ENCODE measurements around the gene GTF2IRD2. TPM values are rescaled to one million over a fixed set of nuclear protein-coding genes. Genes with fewer than 3 reads are reported as not detected.
"Not testable (repeated sequence)": the region's sequence is repeated elsewhere in the genome, so short reads cannot be mapped to it uniquely, and the experiment has no call there.

GTF2IRD2 gene
- polyA plus RNA-seq, 6 donors from 2014 or later = 27.6 to 34.6 (median 32.8) TPM

- not testable (repeated sequence) for H3K9me3 Mint-ChIP-seq, DNase-seq, H3K27ac Mint-ChIP-seq, H3K36me3 Mint-ChIP-seq, H3K27me3 Mint-ChIP-seq, H3K4me1 Mint-ChIP-seq, H3K4me3 Mint-ChIP-seq
- ATAC-seq (ENCODE audit: low read depth in 2 of 2) = peak; percentile 73 to 74
Measured at GRCh38 chr7:74821259-74821658, 30.1 kb downstream of the GTF2IRD2 start.

GRCh38 chr7:74820146-74820805, 31.1 kb downstream of the GTF2IRD2 start:
- H3K36me3 Mint-ChIP-seq, DNase-seq, H3K4me3 Mint-ChIP-seq, H3K9me3 Mint-ChIP-seq, H3K4me1 Mint-ChIP-seq, H3K27ac Mint-ChIP-seq, H3K27me3 Mint-ChIP-seq: not testable (repeated sequence)
- ATAC-seq (ENCODE audit: low read depth in 2 of 2) = peak; percentile 4

DNA sequence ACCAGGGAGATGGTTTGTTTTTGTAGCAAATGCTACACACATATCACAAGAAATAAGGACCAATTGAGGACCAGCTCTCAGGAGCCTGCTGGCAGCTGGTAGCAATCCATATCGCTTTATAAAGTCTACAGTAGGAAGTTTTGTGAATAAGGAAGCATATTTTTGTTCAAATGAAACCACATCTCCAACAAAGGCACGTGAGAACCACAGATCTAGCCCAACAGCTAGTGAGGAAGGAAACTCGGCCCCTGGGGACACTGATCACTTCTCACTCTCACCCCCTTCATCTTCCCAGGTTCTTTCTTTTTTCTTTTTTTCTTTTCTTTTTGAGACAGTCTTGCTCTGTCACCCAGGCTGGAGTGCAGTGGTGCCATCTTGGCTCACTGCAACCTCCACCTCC, 35.5 kb downstream of the GTF2IRD2 start:
- not testable (repeated sequence) for H3K27me3 Mint-ChIP-seq, H3K4me1 Mint-ChIP-seq, DNase-seq, H3K27ac Mint-ChIP-seq, H3K36me3 Mint-ChIP-seq, H3K9me3 Mint-ChIP-seq
- ATAC-seq (ENCODE audit: low read depth in 2 of 2) = peak; percentile 88 to 94
- H3K4me3 Mint-ChIP-seq = peak overlapping the region in 1 of 8 donors; percentile 53

DNA sequence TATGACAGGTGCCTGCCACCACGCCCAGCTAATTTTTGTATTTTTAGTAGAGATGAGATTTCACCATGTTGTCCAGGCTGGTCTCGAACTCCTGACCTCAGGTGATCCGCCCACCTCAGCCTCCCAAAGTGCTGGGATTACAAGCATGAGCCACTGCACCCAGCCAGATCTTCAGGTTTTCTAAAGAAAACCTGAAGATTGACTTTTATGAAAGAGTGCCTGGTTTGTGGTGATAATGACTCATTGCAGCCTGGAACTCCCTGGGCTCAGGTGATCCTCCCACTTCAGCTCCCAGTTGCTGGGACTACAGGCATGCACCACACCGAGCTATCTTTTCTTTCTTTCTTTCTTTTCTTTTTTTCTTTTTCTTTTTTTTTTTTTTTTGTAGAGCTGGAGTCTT, 52.8 kb downstream of the GTF2IRD2 start:
- not testable (repeated sequence) for H3K36me3 Mint-ChIP-seq; H3K9me3 Mint-ChIP-seq; H3K4me1 Mint-ChIP-seq; H3K27ac Mint-ChIP-seq; H3K27me3 Mint-ChIP-seq; DNase-seq; H3K4me3 Mint-ChIP-seq; ATAC-seq (ENCODE audit: low read depth in 2 of 2)

GRCh38 chr7:74797848-74798622, 53.4 kb downstream of the GTF2IRD2 start:
- H3K27me3 Mint-ChIP-seq; DNase-seq; H3K9me3 Mint-ChIP-seq; H3K27ac Mint-ChIP-seq; H3K4me1 Mint-ChIP-seq; ATAC-seq (ENCODE audit: low read depth in 2 of 2); H3K4me3 Mint-ChIP-seq; H3K36me3 Mint-ChIP-seq: not testable (repeated sequence)

DNA sequence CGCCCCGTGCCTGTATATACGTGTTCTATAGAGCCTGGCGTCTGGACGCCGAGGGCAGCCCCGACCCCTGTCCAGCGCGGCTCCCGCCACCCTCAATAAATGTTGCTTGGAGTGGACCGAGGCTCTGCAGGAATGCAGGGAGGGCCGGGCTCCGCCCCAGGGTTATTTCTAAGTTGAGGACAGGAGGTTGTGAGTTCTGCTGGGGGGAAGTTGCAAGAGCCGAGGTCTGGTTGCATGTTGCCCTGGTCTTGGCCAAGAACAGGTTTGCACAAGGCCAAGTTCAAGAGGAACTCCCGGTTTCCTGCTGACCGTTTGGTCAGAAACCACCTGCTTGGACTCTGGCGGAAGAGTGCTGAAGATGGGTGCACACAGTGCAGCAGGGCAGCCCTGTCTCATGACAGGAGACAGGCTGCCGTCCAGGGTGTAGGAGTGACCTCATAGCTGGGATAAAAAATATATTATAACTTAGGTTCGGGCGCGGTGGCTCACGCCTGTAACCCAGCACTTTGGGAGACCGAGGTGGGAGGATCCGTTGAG, 62.1 kb downstream of the GTF2IRD2 start:
- DNase-seq, H3K36me3 Mint-ChIP-seq, H3K4me3 Mint-ChIP-seq, H3K4me1 Mint-ChIP-seq, H3K27me3 Mint-ChIP-seq, H3K9me3 Mint-ChIP-seq: not testable (repeated sequence)
- peak overlapping the region in 1 of 6 donors; percentile 88 for H3K27ac Mint-ChIP-seq
- ATAC-seq (ENCODE audit: low read depth in 2 of 2) = peak; percentile 6 to 10

DNA sequence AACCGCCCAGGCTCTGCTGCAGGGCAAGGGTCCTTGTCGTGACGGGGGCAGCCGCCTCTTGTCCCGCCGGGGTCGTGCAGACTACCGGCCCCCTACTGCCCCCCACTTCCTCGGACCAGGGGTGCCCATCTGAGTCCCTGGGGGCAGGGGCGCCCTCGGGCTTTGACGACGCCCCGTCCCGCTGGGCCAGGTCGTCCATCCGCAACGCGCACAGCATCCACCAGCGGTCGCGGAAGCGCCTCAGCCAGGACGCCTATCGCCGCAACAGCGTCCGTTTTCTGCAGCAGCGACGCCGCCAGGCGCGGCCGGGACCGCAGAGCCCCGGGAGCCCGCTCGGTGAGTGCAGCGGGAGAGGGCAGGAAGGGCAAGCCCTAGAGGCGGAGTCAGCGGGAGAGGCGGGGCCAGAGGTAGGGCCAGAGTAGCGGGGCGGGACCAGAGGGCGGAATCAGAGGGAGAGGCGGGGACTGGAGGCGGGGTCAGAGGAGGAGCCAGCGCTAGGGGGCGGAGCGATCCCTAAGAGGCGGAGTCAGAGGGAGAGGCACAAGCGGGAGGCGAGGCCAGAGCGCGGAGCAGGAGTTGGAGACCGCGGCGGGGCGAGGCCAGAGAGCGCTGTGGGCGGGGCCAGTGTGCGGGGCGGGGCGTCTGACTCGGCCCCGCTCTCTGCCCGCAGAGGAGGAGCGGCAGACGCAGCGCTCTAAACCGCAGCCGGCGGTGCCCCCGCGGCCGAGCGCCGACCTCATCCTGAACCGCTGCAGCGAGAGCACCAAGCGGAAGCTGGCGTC, 62.8 kb downstream of the GTF2IRD2 start:
- H3K9me3 Mint-ChIP-seq = not testable (repeated sequence)

DNA sequence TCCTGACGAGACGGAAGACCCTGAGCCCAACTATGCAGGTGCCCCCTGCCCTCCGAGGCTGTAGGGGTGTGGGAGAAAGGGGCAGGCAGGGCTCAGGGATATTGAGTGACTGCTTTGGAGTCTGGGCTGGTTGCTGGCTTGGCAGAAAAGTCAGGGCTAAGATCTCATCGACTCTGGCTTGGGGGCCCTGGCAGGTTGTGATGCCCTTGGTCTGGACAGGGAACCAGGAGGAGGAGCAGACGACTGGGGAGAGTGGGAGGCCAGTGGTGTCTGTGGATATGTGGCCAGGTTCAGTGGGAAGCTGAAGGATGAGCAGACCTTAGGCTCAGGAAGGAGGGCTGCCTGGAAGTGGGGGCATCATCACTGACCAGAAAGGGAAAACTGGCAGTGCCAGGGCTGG, 67.8 kb downstream of the GTF2IRD2 start:
- H3K4me3 Mint-ChIP-seq = peak overlapping the region in 1 of 8 donors; percentile 44
- H3K4me1 Mint-ChIP-seq; DNase-seq; H3K9me3 Mint-ChIP-seq; ATAC-seq (ENCODE audit: low read depth in 2 of 2); H3K27me3 Mint-ChIP-seq; H3K36me3 Mint-ChIP-seq; H3K27ac Mint-ChIP-seq: not testable (repeated sequence)

More for the DNA sequence above, 62.8 kb downstream of the GTF2IRD2 start:
- ATAC-seq (ENCODE audit: low read depth in 2 of 2) (peak; percentile 81 to 84), DNase-seq (peak; percentile 97)
- H3K27ac Mint-ChIP-seq = peak overlapping the region in 1 of 6 donors; percentile 53
- not testable (repeated sequence) for H3K36me3 Mint-ChIP-seq, H3K4me1 Mint-ChIP-seq, H3K27me3 Mint-ChIP-seq
- H3K4me3 Mint-ChIP-seq = peak overlapping the region in 7 of 8 donors; percentile 34 to 75 (median 63)

DNA sequence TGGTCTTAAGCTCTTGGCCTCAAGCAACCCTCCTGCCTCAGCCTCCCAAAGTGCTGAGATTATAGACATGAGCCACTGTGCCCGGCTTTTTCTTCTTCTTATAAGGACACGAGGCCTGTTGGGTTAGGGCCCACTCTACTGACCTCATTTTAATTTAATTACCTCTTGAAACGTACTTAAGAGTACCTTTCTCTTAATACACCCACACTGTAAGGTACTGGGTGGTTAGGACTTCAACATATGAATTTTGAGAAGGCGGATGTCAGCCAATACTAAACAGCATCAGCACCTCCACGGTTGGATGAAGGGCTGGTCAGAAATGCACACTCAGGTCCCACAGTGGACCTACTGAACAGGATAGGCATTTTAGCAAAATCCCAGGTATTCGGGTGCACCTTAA, 69.7 kb downstream of the GTF2IRD2 start:
- H3K27me3 Mint-ChIP-seq; H3K4me1 Mint-ChIP-seq; DNase-seq; H3K36me3 Mint-ChIP-seq; H3K27ac Mint-ChIP-seq; H3K9me3 Mint-ChIP-seq; H3K4me3 Mint-ChIP-seq; ATAC-seq (ENCODE audit: low read depth in 2 of 2): not testable (repeated sequence)

- not testable (repeated sequence) for H3K36me3 Mint-ChIP-seq; H3K4me3 Mint-ChIP-seq; ATAC-seq (ENCODE audit: low read depth in 2 of 2); H3K27me3 Mint-ChIP-seq; H3K9me3 Mint-ChIP-seq; DNase-seq; H3K4me1 Mint-ChIP-seq; H3K27ac Mint-ChIP-seq
Measured at GRCh38 chr7:74779053-74779452, 72.4 kb downstream of the GTF2IRD2 start.

- not testable (repeated sequence) for DNase-seq; H3K27ac Mint-ChIP-seq; H3K9me3 Mint-ChIP-seq; H3K4me1 Mint-ChIP-seq; H3K27me3 Mint-ChIP-seq; H3K4me3 Mint-ChIP-seq; H3K36me3 Mint-ChIP-seq; ATAC-seq (ENCODE audit: low read depth in 2 of 2)
Measured at GRCh38 chr7:74775111-74775510, 76.3 kb downstream of the GTF2IRD2 start.

DNA sequence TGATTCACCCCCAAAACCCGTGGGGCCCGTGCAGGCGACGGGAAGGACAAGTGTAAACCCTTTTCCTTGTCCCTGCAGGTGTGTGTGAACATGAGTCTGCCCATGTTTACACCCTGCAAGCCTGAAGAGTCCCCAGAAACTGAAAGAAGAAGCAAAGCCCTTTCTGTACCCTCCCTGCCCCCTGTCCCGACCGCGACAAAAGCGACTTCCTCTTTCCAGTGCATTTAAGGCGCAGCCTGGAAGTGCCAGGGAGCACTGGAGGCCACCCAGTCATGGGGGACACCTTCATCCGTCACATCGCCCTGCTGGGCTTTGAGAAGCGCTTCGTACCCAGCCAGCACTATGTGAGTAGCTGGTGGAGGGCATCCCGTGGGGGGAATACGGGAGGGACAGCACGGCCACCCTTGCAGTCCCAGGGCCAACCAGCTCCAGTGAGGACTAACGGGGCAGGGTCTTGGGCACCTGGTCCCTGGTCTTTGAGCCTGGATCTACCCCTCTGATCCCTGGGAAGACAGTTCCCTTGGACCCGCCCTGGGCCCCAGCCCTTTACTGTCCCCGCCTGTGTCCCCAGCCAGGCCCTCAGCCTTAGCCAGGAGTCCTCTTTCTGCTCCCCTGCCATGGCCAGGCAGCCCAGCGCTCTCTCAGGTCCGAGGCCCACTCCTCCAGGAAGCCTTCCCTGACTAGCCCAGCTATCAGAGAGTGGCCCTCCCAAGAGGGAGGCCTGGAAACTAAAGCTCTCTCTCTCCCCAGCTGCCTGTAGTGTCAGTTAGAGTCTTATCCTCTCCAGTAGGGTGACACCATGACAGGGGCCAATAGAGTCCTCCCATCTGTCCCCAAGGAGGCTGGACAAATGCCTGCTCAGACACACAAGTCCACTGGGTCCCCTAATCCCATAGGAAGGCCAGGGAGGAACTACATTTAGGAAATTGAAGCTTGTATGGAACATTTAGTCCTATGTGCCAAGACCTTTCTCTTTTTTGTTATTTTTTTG, 77.3 kb downstream of the GTF2IRD2 start, which contains the start of gene NCF1:
Gene NCF1 (plus strand): TSS at position 252 of the 991 bp plus-strand sequence. CDS start 21 bp downstream, at position 273.
- H3K4me3 Mint-ChIP-seq = peak within 1 kb of the TSS in 1 of 8 donors; percentile 61
- DNase-seq, H3K27me3 Mint-ChIP-seq, H3K9me3 Mint-ChIP-seq, H3K36me3 Mint-ChIP-seq, H3K4me1 Mint-ChIP-seq: not testable (repeated sequence)
- ATAC-seq (ENCODE audit: low read depth in 2 of 2) = peak; percentile 97
- peak within 1 kb of the TSS in 3 of 6 donors; percentile 5 to 57 (median 39) for H3K27ac Mint-ChIP-seq
